Stimulated activated CD4-positive, alpha-beta T cell treated with anti-CD3 and anti-CD28 coated beads, TNF-alpha, amount 100 ng/mL, for 4 hours (primary cell): ENCODE data around the gene PM20D1.
"Not testable (repeated sequence)": the region's sequence is repeated elsewhere in the genome, so short reads cannot be mapped to it uniquely, and the experiment has no call there.

Experiments
- DNase-seq, 3 experiments: peaks; one replicate each; pipeline ENCODE4 v3.0.0-alpha.2; 2020; ENCODE audit warnings: low read depth in 3 of 3

Gene PM20D1

GRCh38 chr1:205840146-205840923, 9.6 kb downstream of the PM20D1 start:
- DNase-seq, result no peak

- DNase-seq, result no peak
Observed at GRCh38 chr1:205837382-205837970, 12.5 kb downstream of the PM20D1 start.

GRCh38 chr1:205834751-205835150, 15.2 kb downstream of the PM20D1 start:
- no peak for DNase-seq

- no peak for DNase-seq
Observed at GRCh38 chr1:205832326-205832751, 17.6 kb downstream of the PM20D1 start.

- no peak for DNase-seq
Observed at GRCh38 chr1:205827623-205828022, 22.3 kb downstream of the PM20D1 start.

- no peak for DNase-seq
Observed at GRCh38 chr1:205826995-205827394, 22.9 kb downstream of the PM20D1 start.

- DNase-seq, result no peak
Observed at GRCh38 chr1:205826016-205826806, 23.7 kb downstream of the PM20D1 start.

GRCh38 chr1:205824180-205824579, 25.8 kb downstream of the PM20D1 start:
- no peak for DNase-seq

- not testable (repeated sequence) for DNase-seq
Observed at GRCh38 chr1:205823260-205823659, 26.7 kb downstream of the PM20D1 start.

- no peak for DNase-seq
Observed at GRCh38 chr1:205822397-205822796, 27.5 kb downstream of the PM20D1 start.

- DNase-seq, result no peak
Observed at GRCh38 chr1:205817988-205818387, 31.9 kb downstream of the PM20D1 start.

GRCh38 chr1:205817364-205817763, 32.6 kb downstream of the PM20D1 start:
- DNase-seq, result no peak

GRCh38 chr1:205813755-205814058, 36.2 kb downstream of the PM20D1 start:
- DNase-seq, result no peak

GRCh38 chr1:205812878-205813754, 36.8 kb downstream of the PM20D1 start, which contains the start of gene SLC41A1:
TSS of gene SLC41A1 (minus strand) at chr1:205813198. CDS start at chr1:205810441, 2,757 bp downstream.
- peak; percentile 80 to 85 (median 84) for DNase-seq

GRCh38 chr1:205812271-205812877, 37.6 kb downstream of the PM20D1 start:
- DNase-seq, result no peak

- DNase-seq, result no peak
Observed at GRCh38 chr1:205811660-205812059, 38.3 kb downstream of the PM20D1 start.

- no peak for DNase-seq
Observed at GRCh38 chr1:205810448-205811157, 39.3 kb downstream of the PM20D1 start.

- DNase-seq, result no peak
Observed at GRCh38 chr1:205809942-205810345, 40.0 kb downstream of the PM20D1 start.

GRCh38 chr1:205809469-205809868, 40.5 kb downstream of the PM20D1 start:
- no peak for DNase-seq

GRCh38 chr1:205805082-205805711, 44.7 kb downstream of the PM20D1 start:
- DNase-seq, result peak in 1 of 3 experiments; percentile 14
